Progenitor cell of endocrine pancreas (in vitro differentiated cells): ENCODE results near the gene SETBP1. TPM values are rescaled to one million over a fixed set of nuclear protein-coding genes. Genes with fewer than 3 reads are reported as not detected.

Source experiments
- DNase-seq: peaks from one replicate; pipeline ENCODE4 v3.0.0; 2021; ENCODE audit warnings: low spot score; ENCODE audit not compliant: unreplicated experiment
- H3K27ac Mint-ChIP-seq: 2 replicates; pipeline ENCODE4 v1.8.0; 2021; ENCODE audit warnings: mild to moderate bottlenecking, moderate library complexity, mixed read lengths
- H3K27me3 Mint-ChIP-seq: 2 replicates; pipeline ENCODE4 v1.8.0; 2021; ENCODE audit warnings: mixed read lengths
- H3K36me3 Mint-ChIP-seq: 2 replicates; pipeline ENCODE4 v1.8.0; 2022; ENCODE audit warnings: mixed read lengths; ENCODE audit not compliant: insufficient read depth
- H3K4me1 Mint-ChIP-seq: 2 replicates; pipeline ENCODE4 v1.8.0; 2021; ENCODE audit warnings: low read depth, mixed read lengths
- H3K4me3 Mint-ChIP-seq: 2 replicates; pipeline ENCODE4 v1.8.0; 2021; ENCODE audit warnings: low read depth, mild to moderate bottlenecking, moderate library complexity, mixed read lengths
- H3K9me3 Mint-ChIP-seq: 2 replicates; pipeline ENCODE4 v1.8.0; 2021; ENCODE audit warnings: low read depth, mixed read lengths
- CTCF ChIP-seq: fragments of 200-600 bp; sonication (generic); IDR thresholded peaks from one replicate; pipeline ENCODE4 v1.5.0; 2021; ENCODE audit warnings: antibody characterized with exemption, mild to moderate bottlenecking; ENCODE audit not compliant: unreplicated experiment
- total RNA-seq: library from RNA; stranded (reverse); gene quantifications from 2 replicates; pipeline ENCODE4 v1.2.1, GENCODE V29; 2021

SETBP1 gene
- total RNA-seq, 1 donor from 2014 or later, result 30.8 TPM

GRCh38 chr18:44741511-44741910 lies 60.8 kb downstream of the SETBP1 start:
- no peak overlapping the region for H3K4me3 Mint-ChIP-seq
- TF ChIP-seq CTCF, result no peak
- DNase-seq, result no peak
- no peaks in the 10 kb centered on the region for H3K27me3 Mint-ChIP-seq
- H3K4me1 Mint-ChIP-seq, result peaks cover 12% of the 10 kb centered on the region
- H3K36me3 Mint-ChIP-seq, result peaks cover 9% of the 10 kb centered on the region
- no peaks in the 10 kb centered on the region for H3K9me3 Mint-ChIP-seq
- no peak overlapping the region for H3K27ac Mint-ChIP-seq

GRCh38 chr18:44742126-44742525 lies 61.4 kb downstream of the SETBP1 start:
- H3K4me1 Mint-ChIP-seq, result peaks cover 10% of the 10 kb centered on the region
- no peak overlapping the region for H3K27ac Mint-ChIP-seq
- no peaks in the 10 kb centered on the region for H3K27me3 Mint-ChIP-seq
- no peak for TF ChIP-seq CTCF
- no peaks in the 10 kb centered on the region for H3K9me3 Mint-ChIP-seq
- DNase-seq, result no peak
- no peak overlapping the region for H3K4me3 Mint-ChIP-seq
- peaks cover 7% of the 10 kb centered on the region for H3K36me3 Mint-ChIP-seq

GRCh38 chr18:44742718-44743311 lies 62.1 kb downstream of the SETBP1 start:
- no peak for DNase-seq
- no peak for TF ChIP-seq CTCF
- no peak overlapping the region for H3K4me3 Mint-ChIP-seq
- peaks cover 7% of the 10 kb centered on the region for H3K36me3 Mint-ChIP-seq
- H3K27me3 Mint-ChIP-seq, result no peaks in the 10 kb centered on the region
- H3K4me1 Mint-ChIP-seq, result peaks cover 10% of the 10 kb centered on the region
- H3K9me3 Mint-ChIP-seq, result no peaks in the 10 kb centered on the region
- peak overlapping the region; percentile 17 for H3K27ac Mint-ChIP-seq

GRCh38 chr18:44743631-44744030 lies 62.9 kb downstream of the SETBP1 start:
- no peak for DNase-seq
- no peak overlapping the region for H3K4me3 Mint-ChIP-seq
- no peak overlapping the region for H3K27ac Mint-ChIP-seq
- no peaks in the 10 kb centered on the region for H3K9me3 Mint-ChIP-seq
- TF ChIP-seq CTCF, result no peak
- no peaks in the 10 kb centered on the region for H3K27me3 Mint-ChIP-seq
- peaks cover 11% of the 10 kb centered on the region for H3K4me1 Mint-ChIP-seq
- H3K36me3 Mint-ChIP-seq, result peaks cover 3% of the 10 kb centered on the region

GRCh38 chr18:44744161-44745121 lies 63.8 kb downstream of the SETBP1 start:
- H3K36me3 Mint-ChIP-seq, result peaks cover 3% of the 10 kb centered on the region
- H3K4me3 Mint-ChIP-seq, result no peak overlapping the region
- no peak for TF ChIP-seq CTCF
- no peaks in the 10 kb centered on the region for H3K9me3 Mint-ChIP-seq
- H3K4me1 Mint-ChIP-seq, result peaks cover 11% of the 10 kb centered on the region
- peak; percentile 15 for DNase-seq
- H3K27ac Mint-ChIP-seq, result no peak overlapping the region
- no peaks in the 10 kb centered on the region for H3K27me3 Mint-ChIP-seq
